Natural killer cell (primary cell): Measurements from ENCODE around the gene PRR5. TPM values are rescaled to one million over a fixed set of nuclear protein-coding genes. Genes with fewer than 3 reads are reported as not detected.

Experiments used
- ATAC-seq, 3 donors: fragments of 150-1000 bp in 2 of 3; fragments of 200-7000 bp in 1 of 3; cut with Tn5 transposase; 1 replicate in 1 of 3; 2 replicates in 2 of 3; pipeline ENCODE4 v1.10.0; 2021; ENCODE audit warnings: mild to moderate bottlenecking in 2 of 3, moderate library complexity in 2 of 3
- DNase-seq, 2 donors: peaks; one replicate each; pipeline versions ENCODE4 v3.0.0 to v3.0.0-alpha.2; 2013 to 2021; ENCODE audit warnings: mixed read lengths in 1 of 2
- H3K27ac ChIP-seq: one replicate; pipeline ENCODE4 v1.5.1; 2013; ENCODE audit warnings: mild to moderate bottlenecking, low read length
- H3K27me3 ChIP-seq: one replicate; pipeline ENCODE4 v1.6.1; 2013; ENCODE audit warnings: low read length; ENCODE audit not compliant: control insufficient read depth, insufficient read depth
- H3K36me3 ChIP-seq: one replicate; pipeline ENCODE4 v1.6.1; 2013; ENCODE audit warnings: low read length; ENCODE audit not compliant: control insufficient read depth, insufficient read depth
- H3K4me1 ChIP-seq: one replicate; pipeline ENCODE4 v1.6.1; 2013; ENCODE audit warnings: low read length; ENCODE audit not compliant: control insufficient read depth, insufficient read depth
- H3K4me3 ChIP-seq: one replicate; pipeline ENCODE4 v1.5.1; 2013; ENCODE audit warnings: low read length
- H3K9me3 ChIP-seq: one replicate; pipeline ENCODE4 v1.6.1; 2013; ENCODE audit warnings: low read length; ENCODE audit not compliant: control insufficient read depth, insufficient read depth
- H3K27ac Mint-ChIP-seq, 2 donors: one replicate each; pipeline ENCODE4 v1.8.0; 2022; ENCODE audit warnings: mild to moderate bottlenecking in 2 of 2, mixed read lengths in 2 of 2, moderate library complexity in 1 of 2
- H3K27me3 Mint-ChIP-seq, 2 donors: one replicate each; pipeline ENCODE4 v1.8.0; 2022; ENCODE audit warnings: low read depth in 2 of 2, mixed read lengths in 2 of 2
- H3K36me3 Mint-ChIP-seq: one replicate; pipeline ENCODE4 v1.8.0; 2022; ENCODE audit warnings: mixed read lengths
- H3K4me1 Mint-ChIP-seq, 2 donors: one replicate each; pipeline ENCODE4 v1.8.0; 2022; ENCODE audit warnings: mixed read lengths in 2 of 2
- H3K4me3 Mint-ChIP-seq: one replicate; pipeline ENCODE4 v1.8.0; 2022; ENCODE audit warnings: mild to moderate bottlenecking, moderate library complexity, mixed read lengths
- H3K9me3 Mint-ChIP-seq, 2 donors: one replicate each; pipeline ENCODE4 v1.8.0; 2022; ENCODE audit warnings: mixed read lengths in 2 of 2
- WGBS: methylation state at CpG from one replicate; pipeline ENCODE4 v1.1.7; 2013; ENCODE audit warnings: missing lambda C conversion rate; ENCODE audit not compliant: insufficient coverage; 5-methylcytosine and 5-hydroxymethylcytosine counted together
- intact Hi-C: fragments of 100-400 bp; cut with micrococcal nuclease; formaldehyde crosslinking; loops from one replicate; pipeline ENCODE4 v1.14.2; 2022
- total RNA-seq, 4 donors: library from RNA; stranded (reverse); fragments of 120-200 nt in 1 of 4; gene quantifications; one replicate each; pipeline versions ENCODE4 v1.2.3 to v1.2.4, GENCODE V29; 2013 to 2022
- TF ChIP-seq, protein P1 (sequence below): fragments of 200-600 bp; IDR thresholded peaks from one replicate; pipeline ENCODE4 v1.8.0; 2022; ENCODE audit warnings: antibody characterized with exemption

PRR5 gene
- total RNA-seq, 3 donors from 2014 or later (not counting 1 experiment from before 2014, with no cell fraction given), result 92.6 to 133 (median 93.4) TPM

DNA sequence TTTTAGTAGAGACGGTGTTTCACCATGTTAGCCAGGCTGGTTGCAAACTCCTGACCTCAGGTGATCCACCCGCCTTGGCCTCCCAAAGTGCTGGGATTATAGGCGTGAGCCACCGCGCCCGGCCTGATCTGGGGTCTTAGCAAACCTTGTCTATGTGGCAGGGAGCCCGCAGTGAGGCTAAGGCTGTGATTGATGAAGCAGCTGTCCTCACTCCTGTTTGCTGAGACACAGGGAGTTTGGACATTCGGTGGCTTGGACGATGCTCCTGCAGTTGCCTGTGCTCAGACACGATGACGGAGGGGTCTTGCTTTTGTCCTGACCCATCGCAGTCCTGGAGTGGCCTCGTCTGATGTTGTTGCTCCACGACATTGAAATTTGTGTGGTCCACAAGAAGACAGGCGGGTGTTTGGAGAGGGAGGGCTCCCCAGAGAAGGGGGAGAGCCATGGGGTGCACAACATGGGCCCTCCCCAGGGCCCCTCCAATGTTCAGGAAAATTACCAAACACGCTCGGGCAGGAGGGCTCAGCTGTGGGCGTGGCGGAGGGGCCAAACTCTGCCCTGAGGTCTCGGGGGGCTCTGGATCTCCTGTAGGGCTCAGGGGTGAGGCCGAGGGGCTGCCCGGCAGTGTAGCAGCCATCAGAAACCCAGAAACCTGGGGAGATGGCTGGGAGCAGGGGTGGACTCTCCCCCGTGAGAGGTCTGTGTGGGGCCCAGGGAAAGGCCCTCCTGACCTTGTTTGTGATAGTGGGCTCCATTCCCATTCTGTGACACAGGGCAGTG, 41.8 kb upstream of the PRR5 start:
- no peak for DNase-seq
- H3K9me3 Mint-ChIP-seq, result no peaks in the 10 kb centered on the region
- H3K4me3 ChIP-seq, result no peak overlapping the region

DNA sequence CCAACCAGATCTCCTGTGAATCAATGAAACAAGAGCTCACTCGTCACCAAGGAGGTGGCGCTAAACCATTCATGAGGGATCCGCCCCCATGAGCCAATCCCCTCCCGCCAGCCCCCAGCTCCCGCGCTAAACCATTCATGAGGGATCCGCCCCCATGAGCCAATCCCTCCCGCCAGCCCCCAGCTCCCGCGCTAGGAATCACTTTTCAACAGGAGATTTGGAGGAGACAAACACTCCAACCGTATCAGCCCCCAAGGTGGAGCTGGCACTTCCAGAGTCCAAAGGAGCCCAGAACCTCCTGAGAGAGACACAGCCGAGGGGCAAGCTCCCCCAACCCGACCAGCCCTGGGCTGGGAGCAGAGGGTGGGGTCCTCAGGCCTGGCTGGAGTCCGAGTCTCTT, 40.9 kb upstream of the PRR5 start:
- Histone ChIP-seq H3K27ac (no peak overlapping the region), H3K27me3 (no peaks in the 10 kb centered on the region), H3K4me1 (peaks cover 58% of the 10 kb centered on the region), H3K36me3 (no peaks in the 10 kb centered on the region), H3K9me3 (no peaks in the 10 kb centered on the region), H3K4me3 (no peak overlapping the region)
- TF ChIP-seq, protein P1, sequence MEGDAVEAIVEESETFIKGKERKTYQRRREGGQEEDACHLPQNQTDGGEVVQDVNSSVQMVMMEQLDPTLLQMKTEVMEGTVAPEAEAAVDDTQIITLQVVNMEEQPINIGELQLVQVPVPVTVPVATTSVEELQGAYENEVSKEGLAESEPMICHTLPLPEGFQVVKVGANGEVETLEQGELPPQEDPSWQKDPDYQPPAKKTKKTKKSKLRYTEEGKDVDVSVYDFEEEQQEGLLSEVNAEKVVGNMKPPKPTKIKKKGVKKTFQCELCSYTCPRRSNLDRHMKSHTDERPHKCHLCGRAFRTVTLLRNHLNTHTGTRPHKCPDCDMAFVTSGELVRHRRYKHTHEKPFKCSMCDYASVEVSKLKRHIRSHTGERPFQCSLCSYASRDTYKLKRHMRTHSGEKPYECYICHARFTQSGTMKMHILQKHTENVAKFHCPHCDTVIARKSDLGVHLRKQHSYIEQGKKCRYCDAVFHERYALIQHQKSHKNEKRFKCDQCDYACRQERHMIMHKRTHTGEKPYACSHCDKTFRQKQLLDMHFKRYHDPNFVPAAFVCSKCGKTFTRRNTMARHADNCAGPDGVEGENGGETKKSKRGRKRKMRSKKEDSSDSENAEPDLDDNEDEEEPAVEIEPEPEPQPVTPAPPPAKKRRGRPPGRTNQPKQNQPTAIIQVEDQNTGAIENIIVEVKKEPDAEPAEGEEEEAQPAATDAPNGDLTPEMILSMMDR, result no peak
- no peak overlapping the region for H3K27ac Mint-ChIP-seq
- H3K27me3 Mint-ChIP-seq, result no peaks in the 10 kb centered on the region
- no peak overlapping the region for H3K4me3 Mint-ChIP-seq
- H3K36me3 Mint-ChIP-seq, result no peaks in the 10 kb centered on the region
- WGBS, result 98% methylated on average over 12 of the region's 14 CpGs
- no peak for ATAC-seq
- intact Hi-C loops, result no loop called here
- H3K4me1 Mint-ChIP-seq, result peaks cover 25 to 50% of the 10 kb centered on the region in 2 donors
- H3K9me3 Mint-ChIP-seq, result no peaks in the 10 kb centered on the region
- no peak for DNase-seq

More for the DNA sequence above, 41.8 kb upstream of the PRR5 start:
- H3K27ac Mint-ChIP-seq, result peak overlapping the region in 1 of 2 donors; percentile 24
- Histone ChIP-seq H3K36me3 (no peaks in the 10 kb centered on the region), H3K27ac (no peak overlapping the region), H3K9me3 (no peaks in the 10 kb centered on the region), H3K4me1 (peaks cover 50% of the 10 kb centered on the region), H3K27me3 (no peaks in the 10 kb centered on the region)
- no peaks in the 10 kb centered on the region for H3K36me3 Mint-ChIP-seq
- TF ChIP-seq, protein P1, result no peak
- ATAC-seq, result no peak
- H3K27me3 Mint-ChIP-seq, result no peaks in the 10 kb centered on the region
- intact Hi-C loops, result no loop called here
- H3K4me3 Mint-ChIP-seq, result no peak overlapping the region
- 95% methylated on average over 23 of the region's 23 CpGs for WGBS
- H3K4me1 Mint-ChIP-seq, result peaks cover 17 to 42% of the 10 kb centered on the region in 2 donors

DNA sequence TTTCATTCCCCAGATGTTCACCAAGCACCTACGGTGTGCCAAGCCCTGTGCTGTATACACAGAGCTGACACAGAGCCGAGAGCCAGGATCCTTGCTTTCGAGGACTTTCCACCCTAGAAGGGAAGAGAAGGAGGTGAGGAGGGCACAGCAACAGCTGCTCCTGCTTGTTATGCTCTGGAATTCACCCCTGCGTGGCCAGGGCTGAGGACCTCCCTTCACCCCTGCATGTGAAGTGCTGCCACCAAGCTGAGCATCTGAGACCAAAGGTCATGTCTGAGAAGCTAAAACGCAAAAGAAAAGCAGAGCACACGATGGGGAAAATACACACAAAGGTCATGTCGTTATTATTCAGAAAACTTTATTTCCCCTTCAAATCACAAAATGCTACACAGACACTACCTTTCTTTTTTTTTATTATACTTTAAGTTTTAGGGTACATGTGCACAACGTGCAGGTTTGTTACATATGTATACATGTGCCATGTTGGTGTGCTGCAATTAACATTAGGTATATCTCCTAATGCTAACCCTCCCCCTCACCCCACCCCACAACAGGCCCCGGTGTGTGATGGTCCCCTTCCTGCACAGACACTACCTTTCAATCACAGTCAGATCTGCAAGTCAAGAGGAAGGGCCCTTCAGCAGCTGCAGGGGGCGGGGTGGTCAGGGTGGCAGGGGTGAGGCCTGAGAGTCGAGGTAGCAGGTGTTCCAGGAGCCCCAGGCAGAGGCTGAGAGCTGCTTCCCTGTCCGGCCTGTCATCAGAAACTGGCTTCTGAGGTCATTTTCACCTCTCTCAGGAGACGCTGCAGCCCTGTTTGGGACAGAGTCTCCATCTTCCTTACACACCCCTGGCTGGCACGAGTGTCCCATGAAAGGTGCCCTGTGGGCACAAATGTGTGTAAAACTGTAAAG, 40.1 kb upstream of the PRR5 start:
- intact Hi-C loops, result no loop called here
- no peaks in the 10 kb centered on the region for H3K9me3 Mint-ChIP-seq
- H3K27ac Mint-ChIP-seq, result no peak overlapping the region
- WGBS, result 80% methylated on average over 12 of the region's 14 CpGs
- no peak overlapping the region for H3K4me3 ChIP-seq
- H3K27me3 Mint-ChIP-seq, result no peaks in the 10 kb centered on the region
- TF ChIP-seq, protein P1, result no peak
- peaks cover 34 to 58% of the 10 kb centered on the region in 2 donors for H3K4me1 Mint-ChIP-seq
- DNase-seq, result no peak
- no peak overlapping the region for H3K27ac ChIP-seq
- H3K27me3 ChIP-seq, result no peaks in the 10 kb centered on the region
- no peaks in the 10 kb centered on the region for H3K9me3 ChIP-seq
- H3K36me3 ChIP-seq, result no peaks in the 10 kb centered on the region
- peaks cover 65% of the 10 kb centered on the region for H3K4me1 ChIP-seq
- ATAC-seq, result no peak
- no peak overlapping the region for H3K4me3 Mint-ChIP-seq
- H3K36me3 Mint-ChIP-seq, result no peaks in the 10 kb centered on the region
